ENCODE data around the gene FHL3. TPM values are rescaled to one million over a fixed set of nuclear protein-coding genes. Genes with fewer than 3 reads are reported as not detected.
A peak's percentile ranks its signal among the peaks of the same experiment; 100 is the strongest.

FHL3 gene
- total and polyA plus RNA-seq, 9 of the 15 experiments (the other 6 are each of a cell fraction or from before 2014, with no cell fraction given) = 6.1 to 144 (median 34.1) TPM

DNA sequence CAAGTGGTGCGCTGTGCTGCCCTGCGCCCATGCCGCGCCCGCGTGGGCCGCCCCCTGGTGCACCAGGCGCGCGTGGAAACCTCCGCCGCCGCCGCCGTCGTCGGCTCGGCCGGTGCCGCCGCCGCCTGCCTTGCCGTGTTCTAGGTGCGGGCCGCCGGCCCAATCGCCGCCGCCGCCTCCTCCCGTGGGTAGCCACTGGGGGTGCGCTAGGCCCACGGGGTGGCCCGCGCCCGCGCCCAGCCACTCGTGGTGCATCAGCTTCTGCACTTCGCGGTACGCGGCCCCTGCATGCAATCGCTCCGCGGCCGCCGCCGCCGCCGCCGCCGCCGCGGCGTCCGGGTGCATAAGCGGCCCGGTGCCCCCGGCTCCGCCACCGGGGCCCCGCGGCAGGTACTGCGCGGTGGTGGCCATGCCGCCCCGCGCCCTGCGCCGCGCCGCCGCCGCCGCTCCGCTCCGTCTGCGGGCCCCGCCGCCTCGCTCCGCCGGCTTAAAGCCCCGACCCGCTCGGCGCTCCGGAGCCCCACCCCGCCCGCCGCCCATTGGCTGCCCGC, 41.1 kb upstream of the FHL3 start, which contains the start of gene POU3F1:
POU3F1 (minus strand) TSS at position 461 of the 551 bp plus-strand sequence; CDS start at position 411, 50 bp downstream.
- H2AFZ ChIP-seq (ENCODE audit: low read depth, low read length) = peak within 1 kb of the TSS; percentile 71
- BruUV-seq (replicated peaks) = no TSS peak
- peak in 2 of 4 experiments; percentile 70 for DNase-seq (ENCODE audit: extremely low read depth in 1 of 4, low spot score in 3 of 4)
- ChIA-PET CTCF (ENCODE audit: low intra/inter-chr PET ratio) (no interaction called here), POLR2A (interaction anchor here (0.6 kb wide), 2 partner anchors 170 to 566 kb away, joined by 3 to 4 read pairs; no protein-coding TSS in a partner anchor)
- H3K27me3 ChIP-seq (ENCODE audit: control insufficient read depth in 2 of 2, insufficient read depth in 2 of 2, low read length in 2 of 2) = peaks cover 25 to 47% of the 10 kb centered on the region in 2 experiments; a peak in 4 of 5 replicates
- H3K4me2 ChIP-seq (ENCODE audit: insufficient read depth, low read length) = peak within 1 kb of the TSS; percentile 68
- ATAC-seq = no peak
- no peaks in the 10 kb centered on the region for H3K79me2 ChIP-seq (ENCODE audit: control insufficient read depth, insufficient read depth, low read length)
- peaks cover 0 to 35% of the 10 kb centered on the region in 2 experiments; a peak in 3 of 5 replicates for H3K4me1 ChIP-seq (replicated peaks in 1 of 2; ENCODE audit: control insufficient read depth in 2 of 2, insufficient read depth in 2 of 2, low read length in 2 of 2)
- under 1% methylated on average over 62 of the region's 92 CpGs for WGBS (ENCODE audit: insufficient coverage, low coverage, missing lambda C conversion rate)
- FAIRE-seq = no peak
- intact Hi-C loops (cut with micrococcal nuclease) = loop anchor here (10.0 kb wide), 1 partner anchor 538 kb away; no protein-coding TSS in a partner anchor
- 0 out of 2 replicates have a peak, but pooled peaks cover 8% of the 10 kb centered on the region for H4K20me1 ChIP-seq (replicated peaks; ENCODE audit: control insufficient read depth, insufficient read depth, low read length)
- no peak within 1 kb of the TSS for H3K27ac ChIP-seq (ENCODE audit: extremely low read depth, low read depth, low read length)
- H3K36me3 ChIP-seq (ENCODE audit: control insufficient read depth, insufficient read depth, low read length) = no peaks in the 10 kb centered on the region
- in situ Hi-C loops (cut with MboI) = loop anchor here (25.0 kb wide), 1 partner anchor 541 kb away; no protein-coding TSS in a partner anchor
- H3K9me3 ChIP-seq (replicated peaks; ENCODE audit: control insufficient read depth, insufficient read depth, low read depth, low read length) = no peaks in the 10 kb centered on the region
- H3K9me1 ChIP-seq (ENCODE audit: control insufficient read depth, insufficient read depth, low read length) = peaks cover 5% of the 10 kb centered on the region
- H3K4me3 ChIP-seq = peak within 1 kb of the TSS; percentile 49
- H3K9ac ChIP-seq (ENCODE audit: insufficient read depth in 1 of 2, low read depth in 2 of 2, low read length in 2 of 2) = peak within 1 kb of the TSS in 1 of 2 experiments; percentile 86; a peak in 2 of 4 replicates
- TF ChIP-seq, protein P1, sequence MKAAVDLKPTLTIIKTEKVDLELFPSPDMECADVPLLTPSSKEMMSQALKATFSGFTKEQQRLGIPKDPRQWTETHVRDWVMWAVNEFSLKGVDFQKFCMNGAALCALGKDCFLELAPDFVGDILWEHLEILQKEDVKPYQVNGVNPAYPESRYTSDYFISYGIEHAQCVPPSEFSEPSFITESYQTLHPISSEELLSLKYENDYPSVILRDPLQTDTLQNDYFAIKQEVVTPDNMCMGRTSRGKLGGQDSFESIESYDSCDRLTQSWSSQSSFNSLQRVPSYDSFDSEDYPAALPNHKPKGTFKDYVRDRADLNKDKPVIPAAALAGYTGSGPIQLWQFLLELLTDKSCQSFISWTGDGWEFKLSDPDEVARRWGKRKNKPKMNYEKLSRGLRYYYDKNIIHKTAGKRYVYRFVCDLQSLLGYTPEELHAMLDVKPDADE (conservative IDR thresholded peaks at IDR 0.05; ENCODE audit: control insufficient read depth, low read depth, low read length) = no peak
- TF ChIP-seq, protein P2, sequence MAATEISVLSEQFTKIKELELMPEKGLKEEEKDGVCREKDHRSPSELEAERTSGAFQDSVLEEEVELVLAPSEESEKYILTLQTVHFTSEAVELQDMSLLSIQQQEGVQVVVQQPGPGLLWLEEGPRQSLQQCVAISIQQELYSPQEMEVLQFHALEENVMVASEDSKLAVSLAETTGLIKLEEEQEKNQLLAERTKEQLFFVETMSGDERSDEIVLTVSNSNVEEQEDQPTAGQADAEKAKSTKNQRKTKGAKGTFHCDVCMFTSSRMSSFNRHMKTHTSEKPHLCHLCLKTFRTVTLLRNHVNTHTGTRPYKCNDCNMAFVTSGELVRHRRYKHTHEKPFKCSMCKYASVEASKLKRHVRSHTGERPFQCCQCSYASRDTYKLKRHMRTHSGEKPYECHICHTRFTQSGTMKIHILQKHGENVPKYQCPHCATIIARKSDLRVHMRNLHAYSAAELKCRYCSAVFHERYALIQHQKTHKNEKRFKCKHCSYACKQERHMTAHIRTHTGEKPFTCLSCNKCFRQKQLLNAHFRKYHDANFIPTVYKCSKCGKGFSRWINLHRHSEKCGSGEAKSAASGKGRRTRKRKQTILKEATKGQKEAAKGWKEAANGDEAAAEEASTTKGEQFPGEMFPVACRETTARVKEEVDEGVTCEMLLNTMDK (IDR thresholded peaks at IDR 0.05; ENCODE audit: borderline replicate concordance, insufficient read depth, low read depth, low read length, poor library complexity, severe bottlenecking) = peak; percentile 30
- no peak for TF ChIP-seq NUFIP1 (IDR thresholded peaks at IDR 0.05; ENCODE audit: partially characterized antibody)
- no peak for TF ChIP-seq JUN (IDR thresholded peaks at IDR 0.05; ENCODE audit: borderline replicate concordance, low read depth, low read length)
- no peak for TF ChIP-seq JUN (CRISPR knock-in tag; IDR thresholded peaks at IDR 0.05; ENCODE audit: borderline replicate concordance)
- TF ChIP-seq FOS (IDR thresholded peaks at IDR 0.05; ENCODE audit: extremely low read depth, insufficient read length) = no peak
- TF ChIP-seq SAFB (IDR thresholded peaks at IDR 0.05; ENCODE audit: borderline replicate concordance, low read depth, low read length) = peak; percentile 89
- TF ChIP-seq FOXK2 (conservative IDR thresholded peaks at IDR 0.05 in 1 of 2, IDR thresholded peaks at IDR 0.05 in 1 of 2; ENCODE audit: low read depth in 2 of 2) = no peak
- peak; percentile 20 for TF ChIP-seq CCNT2 (IDR thresholded peaks at IDR 0.05; ENCODE audit: borderline replicate concordance, extremely low read depth, insufficient read length, low read depth, low read length)
- TF ChIP-seq GATAD2B (IDR thresholded peaks at IDR 0.05; ENCODE audit: borderline replicate concordance) = peak; percentile 62; the same call in 1 of the 2 replicates
- peak; percentile 53; the same call in 1 of the 2 replicates for TF ChIP-seq SMAD4 (CRISPR knock-in tag; conservative IDR thresholded peaks at IDR 0.05)
- TF ChIP-seq, protein P3, sequence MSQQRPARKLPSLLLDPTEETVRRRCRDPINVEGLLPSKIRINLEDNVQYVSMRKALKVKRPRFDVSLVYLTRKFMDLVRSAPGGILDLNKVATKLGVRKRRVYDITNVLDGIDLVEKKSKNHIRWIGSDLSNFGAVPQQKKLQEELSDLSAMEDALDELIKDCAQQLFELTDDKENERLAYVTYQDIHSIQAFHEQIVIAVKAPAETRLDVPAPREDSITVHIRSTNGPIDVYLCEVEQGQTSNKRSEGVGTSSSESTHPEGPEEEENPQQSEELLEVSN (IDR thresholded peaks at IDR 0.05; ENCODE audit: borderline replicate concordance in 1 of 2, extremely low read depth in 1 of 2, insufficient read depth in 1 of 2, insufficient read length in 1 of 2, low read depth in 1 of 2, low read length in 1 of 2, poor library complexity in 1 of 2, severe bottlenecking in 1 of 2) = peak; percentile 14 to 60
- no peak for TF ChIP-seq EHMT2 (IDR thresholded peaks at IDR 0.05)
- TF ChIP-seq NONO (IDR thresholded peaks at IDR 0.05; ENCODE audit: low read depth in 2 of 2, low read length in 1 of 2) = 0 out of 4 replicates have a peak, but pooled peaks of 1 of the 2 experiments have one; percentile 13
